Measurements from ENCODE around the gene SLC12A2.

DNA sequence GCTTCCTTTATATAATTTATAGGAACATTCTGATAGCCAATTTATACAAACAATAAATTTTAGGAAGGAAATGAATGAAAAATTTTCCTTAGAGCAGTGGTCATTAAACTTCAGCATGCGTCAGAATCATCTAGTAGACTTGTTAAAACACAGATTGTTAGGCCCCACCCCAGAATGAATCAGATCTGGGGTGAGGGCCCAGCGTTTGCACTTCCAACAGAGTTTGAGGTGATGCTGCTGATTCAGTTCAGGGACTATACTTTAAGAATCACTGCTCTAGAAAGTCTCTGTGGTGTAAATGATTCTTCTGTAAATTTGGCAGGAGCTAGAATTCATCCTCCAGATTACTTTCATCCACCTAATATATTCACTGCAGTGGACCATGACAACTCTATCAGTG lies 80.4 kb downstream of the SLC12A2 start:
- TF ChIP-seq, protein P1, sequence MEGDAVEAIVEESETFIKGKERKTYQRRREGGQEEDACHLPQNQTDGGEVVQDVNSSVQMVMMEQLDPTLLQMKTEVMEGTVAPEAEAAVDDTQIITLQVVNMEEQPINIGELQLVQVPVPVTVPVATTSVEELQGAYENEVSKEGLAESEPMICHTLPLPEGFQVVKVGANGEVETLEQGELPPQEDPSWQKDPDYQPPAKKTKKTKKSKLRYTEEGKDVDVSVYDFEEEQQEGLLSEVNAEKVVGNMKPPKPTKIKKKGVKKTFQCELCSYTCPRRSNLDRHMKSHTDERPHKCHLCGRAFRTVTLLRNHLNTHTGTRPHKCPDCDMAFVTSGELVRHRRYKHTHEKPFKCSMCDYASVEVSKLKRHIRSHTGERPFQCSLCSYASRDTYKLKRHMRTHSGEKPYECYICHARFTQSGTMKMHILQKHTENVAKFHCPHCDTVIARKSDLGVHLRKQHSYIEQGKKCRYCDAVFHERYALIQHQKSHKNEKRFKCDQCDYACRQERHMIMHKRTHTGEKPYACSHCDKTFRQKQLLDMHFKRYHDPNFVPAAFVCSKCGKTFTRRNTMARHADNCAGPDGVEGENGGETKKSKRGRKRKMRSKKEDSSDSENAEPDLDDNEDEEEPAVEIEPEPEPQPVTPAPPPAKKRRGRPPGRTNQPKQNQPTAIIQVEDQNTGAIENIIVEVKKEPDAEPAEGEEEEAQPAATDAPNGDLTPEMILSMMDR (conservative IDR thresholded peaks at IDR 0.05): no peak
- no peak for TF ChIP-seq ZFX (IDR thresholded peaks at IDR 0.05)
